Esophagus squamous epithelium (tissue), 5 donors: Measurements from ENCODE around the gene SOX13. TPM values are rescaled to one million over a fixed set of nuclear protein-coding genes. Genes with fewer than 3 reads are reported as not detected.

Experiments
- DNase-seq: peaks from one replicate; lab custom pipeline; 2025; lab: John Stamatoyannopoulos, UW
- H3K27ac ChIP-seq, 4 donors: fragments of 200-600 bp; sonication (generic); one replicate each; pipeline ENCODE4 v1.5.1; 2016 to 2019; ENCODE audit warnings: mild to moderate bottlenecking in 1 of 4
- H3K27me3 ChIP-seq, 4 donors: fragments of 200-600 bp; sonication (generic); 1 replicate in 3 of 4; 2 replicates in 1 of 4; pipeline versions ENCODE4 v1.5.1 to v1.6.0; 2017 to 2021; ENCODE audit warnings: antibody characterized with exemption in 1 of 4
- H3K36me3 ChIP-seq, 3 donors: fragments of 200-600 bp; sonication (generic); one replicate each; pipeline ENCODE4 v1.5.1; 2016 to 2019
- H3K4me1 ChIP-seq, 3 donors: fragments of 200-600 bp; sonication (generic); one replicate each; pipeline ENCODE4 v1.5.1; 2017 to 2019
- H3K4me3 ChIP-seq, 4 donors: fragments of 200-600 bp; sonication (generic); 1 replicate in 3 of 4; 2 replicates in 1 of 4; pipeline ENCODE4 v1.5.1; 2016 to 2019; ENCODE audit warnings: mild to moderate bottlenecking in 2 of 4, moderate library complexity in 1 of 4
- H3K9me3 ChIP-seq, 3 donors: fragments of 200-600 bp; sonication (generic); one replicate each; pipeline ENCODE4 v1.5.1; 2016 to 2019
- CTCF ChIP-seq, 6 experiments: fragments of 450-650 bp in 4 of 6; fragments of 200-600 bp in 2 of 6; sonication (generic) in 2 of 6; IDR thresholded peaks; one replicate each; pipeline ENCODE4 v1.5.1; 2016 to 2019; ENCODE audit warnings: antibody characterized with exemption in 6 of 6, mild to moderate bottlenecking in 4 of 6, moderate library complexity in 4 of 6
- POLR2A ChIP-seq, 4 donors: fragments of 450-650 bp; IDR thresholded peaks; one replicate each; pipeline ENCODE4 v1.6.1; 2017; ENCODE audit warnings: antibody characterized with exemption in 4 of 4, mild to moderate bottlenecking in 4 of 4, moderate library complexity in 3 of 4
- WGBS, 2 donors: methylation state at CpG; one replicate each; pipeline ENCODE4 v1.1.5; 2018; 5-methylcytosine and 5-hydroxymethylcytosine counted together
- intact Hi-C: fragments of 100-400 bp; cut with DNase I; formaldehyde crosslinking; loops from one replicate; pipeline ENCODE4 v1.15.0; 2022
- total RNA-seq, 4 donors: library from RNA; depleted of rRNA; stranded (reverse); fragments of >200 nt; gene quantifications; one replicate each; pipeline ENCODE4 v1.1.0, GENCODE V29; 2016
- donor health status: DM: yes; HTN: yes; CAD: no.

The SOX13 gene
- total RNA-seq, 4 donors from 2014 or later: 9.0 to 21.2 (median 14.5) TPM

GRCh38 chr1:204161609-204162493, 88.9 kb downstream of the SOX13 start:
- intact Hi-C loops: loop anchor here (5.0 kb wide), 1 partner anchor 200 kb away; no protein-coding TSS in a partner anchor
- Histone ChIP-seq H3K36me3 (no peaks in the 10 kb centered on the region), H3K4me1 (peaks cover 0 to 23% (median 3%) of the 10 kb centered on the region in 3 donors), H3K27ac (no peak overlapping the region), H3K27me3 (peaks cover 0 to 26% (median 0%) of the 10 kb centered on the region in 4 donors), H3K4me3 (no peak overlapping the region), H3K9me3 (no peaks in the 10 kb centered on the region)
- 30 to 48% methylated on average over 11 to 14 of the region's 14 CpGs for WGBS, 2 donors
- no peak for DNase-seq
- TF ChIP-seq POLR2A (IDR thresholded peaks at IDR 0.05): no peak
- TF ChIP-seq CTCF (IDR thresholded peaks at IDR 0.05): no peak

GRCh38 chr1:204162494-204163074, 89.7 kb downstream of the SOX13 start:
- no peak overlapping the region for H3K4me3 ChIP-seq
- peaks cover 0 to 29% (median 0%) of the 10 kb centered on the region in 4 donors for H3K27me3 ChIP-seq
- peaks cover 0 to 23% (median 3%) of the 10 kb centered on the region in 3 donors for H3K4me1 ChIP-seq
- H3K9me3 ChIP-seq: no peaks in the 10 kb centered on the region
- DNase-seq: no peak
- WGBS, 2 donors: 24 to 33% methylated on average over 3 to 4 of the region's 7 CpGs
- no peaks in the 10 kb centered on the region for H3K36me3 ChIP-seq
- no peak for TF ChIP-seq POLR2A (IDR thresholded peaks at IDR 0.05)
- TF ChIP-seq CTCF (IDR thresholded peaks at IDR 0.05): peak; percentile 94 to 99 (median 98)
- no peak overlapping the region for H3K27ac ChIP-seq
- intact Hi-C loops: loop anchor here (5.0 kb wide), 1 partner anchor 200 kb away; no protein-coding TSS in a partner anchor

GRCh38 chr1:204166219-204166618, 93.3 kb downstream of the SOX13 start, which contains the start of gene REN:
REN (minus strand) TSS chr1:204166337; CDS start chr1:204166293, 44 bp downstream.
- H3K27ac ChIP-seq: no peak within 1 kb of the TSS
- H3K36me3 ChIP-seq: no peaks in the 10 kb centered on the region
- intact Hi-C loops: no loop called here
- no peak for TF ChIP-seq CTCF (IDR thresholded peaks at IDR 0.05)
- TF ChIP-seq POLR2A (IDR thresholded peaks at IDR 0.05): no peak
- no peak within 1 kb of the TSS for H3K4me3 ChIP-seq
- DNase-seq: no peak
- peaks cover 0 to 20% (median 8%) of the 10 kb centered on the region in 3 donors for H3K9me3 ChIP-seq
- H3K27me3 ChIP-seq: peaks cover 0 to 17% (median 0%) of the 10 kb centered on the region in 4 donors
- WGBS, 2 donors: 53 to 100% methylated on average over 2 to 5 of the region's 5 CpGs
- peaks cover 0 to 20% (median 3%) of the 10 kb centered on the region in 3 donors for H3K4me1 ChIP-seq

- H3K27ac ChIP-seq: no peak overlapping the region
- H3K27me3 ChIP-seq: peaks cover 0 to 9% (median 0%) of the 10 kb centered on the region in 4 donors
- TF ChIP-seq CTCF (IDR thresholded peaks at IDR 0.05) (no peak), POLR2A (IDR thresholded peaks at IDR 0.05) (no peak)
- no peaks in the 10 kb centered on the region for H3K36me3 ChIP-seq
- H3K4me1 ChIP-seq: peaks cover 0 to 20% (median 5%) of the 10 kb centered on the region in 3 donors
- no peak overlapping the region for H3K4me3 ChIP-seq
- no peak for DNase-seq
- peaks cover 0 to 20% (median 8%) of the 10 kb centered on the region in 3 donors for H3K9me3 ChIP-seq
- intact Hi-C loops: no loop called here
- 84 to 93% methylated on average over 5 of the region's 5 CpGs for WGBS, 2 donors
Measured at GRCh38 chr1:204167730-204168129, 94.8 kb downstream of the SOX13 start.
